Choroid plexus epithelial cell (primary cell): Measurements from ENCODE around the gene DAW1.
"Not testable (repeated sequence)": the region's sequence is repeated elsewhere in the genome, so short reads cannot be mapped to it uniquely, and the experiment has no call there.

ENCODE experiments used
- DNase-seq: peaks from one replicate; pipeline ENCODE4 v3.0.0-alpha.2; 2010; ENCODE audit warnings: low read depth
- H3K4me3 ChIP-seq: 2 replicates; pipeline ENCODE4 v1.5.1; 2011; ENCODE audit warnings: low read depth, mild to moderate bottlenecking, control low read depth, low read length, moderate library complexity
- CTCF ChIP-seq: conservative IDR thresholded peaks from 2 replicates; pipeline ENCODE4 v1.5.1; 2011; ENCODE audit warnings: low read depth, mild to moderate bottlenecking, control low read depth, inconsistent platforms, low read length, moderate library complexity

The DAW1 gene

DNA sequence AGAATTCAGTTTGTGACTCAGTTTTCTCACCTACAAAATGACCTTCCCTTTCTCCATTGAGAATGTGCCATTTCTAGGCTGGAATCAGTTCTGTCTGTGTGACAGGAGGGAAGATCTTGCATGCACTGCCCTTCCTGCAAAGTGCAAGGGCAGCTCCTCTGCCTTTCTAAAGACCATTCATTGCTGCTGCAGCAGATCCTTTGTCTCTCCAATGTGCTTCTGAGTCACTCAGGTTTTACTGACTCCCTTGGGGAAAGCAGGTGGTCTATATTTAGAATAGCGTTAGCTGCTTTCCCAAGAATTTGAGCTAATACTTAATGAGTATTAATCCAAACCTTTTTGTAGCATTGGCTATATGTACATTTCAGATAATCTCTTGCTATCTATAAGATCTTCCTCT, 62.5 kb downstream of the DAW1 start:
- TF ChIP-seq CTCF: no peak
- no peak for DNase-seq
- no peak overlapping the region for H3K4me3 ChIP-seq

DNA sequence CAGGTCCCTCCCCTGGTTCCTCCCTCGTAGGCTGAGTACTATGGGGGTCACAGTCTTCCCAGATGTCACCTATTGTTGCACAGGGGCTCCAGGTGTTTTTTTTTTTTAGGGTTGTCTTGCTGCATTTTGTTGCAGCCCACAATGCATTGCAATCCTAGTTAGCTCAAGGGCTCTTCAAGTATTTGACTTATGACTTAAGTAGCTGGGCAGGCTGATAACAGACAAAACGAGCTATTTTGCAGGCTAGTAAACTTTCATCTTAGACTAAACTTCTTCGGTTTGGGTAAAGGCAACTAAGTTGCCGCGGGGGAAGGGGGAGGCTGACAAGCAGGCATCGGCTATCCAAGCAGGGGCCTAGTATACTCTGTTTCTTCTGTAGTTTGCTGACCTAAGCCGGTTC, 64.8 kb downstream of the DAW1 start:
- not testable (repeated sequence) for H3K4me3 ChIP-seq, DNase-seq

- DNase-seq: peak; percentile 78
- peak; percentile 79 for TF ChIP-seq CTCF
- no peak overlapping the region for H3K4me3 ChIP-seq
These were observed 68.0 kb downstream of the DAW1 start for GRCh38 chr2:227939271-227940027.

- peak; percentile 11 for DNase-seq
These were observed 70.6 kb downstream of the DAW1 start for GRCh38 chr2:227942021-227942420.

DNA sequence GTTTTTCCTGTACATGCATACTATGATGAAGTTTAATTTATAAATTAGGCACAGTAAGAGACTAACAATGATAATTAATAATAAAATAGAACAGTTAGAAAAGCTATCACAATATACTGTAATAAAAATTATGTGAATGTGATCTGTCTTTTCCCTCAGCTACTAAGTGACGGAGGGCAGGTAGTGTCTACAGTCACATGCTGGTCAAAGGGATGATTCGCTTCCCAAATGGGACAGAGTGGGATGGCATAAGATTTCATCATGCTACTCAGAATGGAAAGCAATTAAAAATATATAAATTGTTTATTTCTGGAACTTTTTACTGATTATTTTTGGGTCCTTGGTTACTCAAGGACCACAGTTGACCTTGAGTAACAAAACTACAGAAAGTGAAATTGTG, 71.5 kb downstream of the DAW1 start:
- no peak overlapping the region for H3K4me3 ChIP-seq
- peak; percentile 5 for DNase-seq
- no peak for TF ChIP-seq CTCF

More at GRCh38 chr2:227942021-227942420, 70.6 kb downstream of the DAW1 start:
- no peak overlapping the region for H3K4me3 ChIP-seq
- no peak for TF ChIP-seq CTCF

- H3K4me3 ChIP-seq: no peak overlapping the region
- no peak for DNase-seq
- no peak for TF ChIP-seq CTCF
These were observed 88.9 kb downstream of the DAW1 start for GRCh38 chr2:227960317-227960716.

- DNase-seq: no peak
- no peak for TF ChIP-seq CTCF
- no peak overlapping the region for H3K4me3 ChIP-seq
These were observed 100.3 kb downstream of the DAW1 start for GRCh38 chr2:227971619-227972230.
